Osteoblast (primary cell): Measurements from ENCODE around the gene RANBP17. TPM values are rescaled to one million over a fixed set of nuclear protein-coding genes. Genes with fewer than 3 reads are reported as not detected.

Source experiments
- DNase-seq: peaks from one replicate; pipeline ENCODE4 v3.0.0; 2011; ENCODE audit warnings: low spot score, mixed read lengths; ENCODE audit not compliant: insufficient read length; ENCODE audit errors: missing footprints
- H2AFZ ChIP-seq: 2 replicates; pipeline ENCODE4 v1.6.0; 2011; ENCODE audit warnings: mild to moderate bottlenecking, low read length
- H3K27ac ChIP-seq: 2 replicates; pipeline ENCODE4 v1.5.1; 2011; ENCODE audit warnings: mild to moderate bottlenecking, low read depth, low read length, moderate library complexity
- H3K27me3 ChIP-seq: 2 replicates; pipeline ENCODE4 v1.6.0; 2012; ENCODE audit warnings: mild to moderate bottlenecking, control low read depth, inconsistent platforms, low read length, moderate library complexity; ENCODE audit not compliant: insufficient read depth
- H3K36me3 ChIP-seq: 2 replicates; pipeline ENCODE4 v1.5.1; 2011; ENCODE audit warnings: mild to moderate bottlenecking, low read length, control low read depth, moderate library complexity; ENCODE audit not compliant: insufficient read depth
- H3K4me1 ChIP-seq: 2 replicates; pipeline ENCODE4 v1.5.1; 2011; ENCODE audit warnings: mild to moderate bottlenecking, low read length, control low read depth, moderate library complexity; ENCODE audit not compliant: insufficient read depth
- H3K4me2 ChIP-seq: 2 replicates; pipeline ENCODE4 v1.6.0; 2011; ENCODE audit warnings: mild to moderate bottlenecking, low read length; ENCODE audit not compliant: insufficient read depth
- H3K4me3 ChIP-seq: fragments of 200-600 bp; sonication (generic); 3 replicates; pipeline ENCODE4 v1.5.1; 2012; ENCODE audit warnings: mild to moderate bottlenecking, low read length, inconsistent platforms; ENCODE audit not compliant: insufficient read depth
- H3K79me2 ChIP-seq: 2 replicates; pipeline ENCODE4 v1.6.0; 2012; ENCODE audit warnings: mild to moderate bottlenecking, low read length, control low read depth, inconsistent platforms; ENCODE audit not compliant: insufficient read depth
- H3K9me3 ChIP-seq: 2 replicates; pipeline ENCODE4 v1.5.1; 2011; ENCODE audit warnings: low read depth, low read length, control low read depth
- H4K20me1 ChIP-seq: 2 replicates; pipeline ENCODE4 v1.6.0; 2012; ENCODE audit warnings: mild to moderate bottlenecking, low read length, control low read depth; ENCODE audit not compliant: insufficient read depth
- total RNA-seq: library from RNA; depleted of rRNA; stranded (reverse); fragments of >200 nt; gene quantifications from 2 replicates; pipeline ENCODE4 v1.2.3, GENCODE V29; 2012
- TF ChIP-seq, protein P1 (sequence below): IDR thresholded peaks from 2 replicates; pipeline ENCODE4 v1.5.1; 2011; ENCODE audit warnings: mild to moderate bottlenecking, low read depth, low read length, moderate library complexity; ENCODE audit errors: extremely low read depth

RANBP17 gene
- total RNA-seq, 1 donor = 4.0 TPM

DNA sequence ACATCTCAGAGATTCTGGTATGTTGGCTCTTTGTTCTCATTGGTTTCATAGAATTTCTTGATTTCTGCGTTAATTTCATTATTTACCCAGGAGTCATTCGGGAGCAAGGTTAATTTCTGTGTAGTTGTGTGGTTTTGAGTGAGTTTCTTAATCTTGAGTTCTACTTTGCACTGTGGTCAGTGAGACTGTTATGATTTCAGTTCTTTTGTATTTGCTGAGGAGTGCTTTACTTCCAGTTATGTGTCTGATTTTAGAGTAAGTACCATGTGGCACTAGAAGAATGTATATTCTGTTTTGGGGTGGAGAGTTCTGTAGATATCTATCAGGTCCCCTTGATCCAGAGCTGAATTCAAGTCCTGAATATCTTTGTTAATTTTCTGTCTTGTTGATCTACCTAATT, 12.2 kb downstream of the RANBP17 start:
- TF ChIP-seq, protein P1, sequence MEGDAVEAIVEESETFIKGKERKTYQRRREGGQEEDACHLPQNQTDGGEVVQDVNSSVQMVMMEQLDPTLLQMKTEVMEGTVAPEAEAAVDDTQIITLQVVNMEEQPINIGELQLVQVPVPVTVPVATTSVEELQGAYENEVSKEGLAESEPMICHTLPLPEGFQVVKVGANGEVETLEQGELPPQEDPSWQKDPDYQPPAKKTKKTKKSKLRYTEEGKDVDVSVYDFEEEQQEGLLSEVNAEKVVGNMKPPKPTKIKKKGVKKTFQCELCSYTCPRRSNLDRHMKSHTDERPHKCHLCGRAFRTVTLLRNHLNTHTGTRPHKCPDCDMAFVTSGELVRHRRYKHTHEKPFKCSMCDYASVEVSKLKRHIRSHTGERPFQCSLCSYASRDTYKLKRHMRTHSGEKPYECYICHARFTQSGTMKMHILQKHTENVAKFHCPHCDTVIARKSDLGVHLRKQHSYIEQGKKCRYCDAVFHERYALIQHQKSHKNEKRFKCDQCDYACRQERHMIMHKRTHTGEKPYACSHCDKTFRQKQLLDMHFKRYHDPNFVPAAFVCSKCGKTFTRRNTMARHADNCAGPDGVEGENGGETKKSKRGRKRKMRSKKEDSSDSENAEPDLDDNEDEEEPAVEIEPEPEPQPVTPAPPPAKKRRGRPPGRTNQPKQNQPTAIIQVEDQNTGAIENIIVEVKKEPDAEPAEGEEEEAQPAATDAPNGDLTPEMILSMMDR = no peak
- no peaks in the 10 kb centered on the region for H3K27me3 ChIP-seq
- no peaks in the 10 kb centered on the region for H3K4me1 ChIP-seq
- H3K9me3 ChIP-seq = no peaks in the 10 kb centered on the region
- peaks cover 3% of the 10 kb centered on the region for H4K20me1 ChIP-seq
- H2AFZ ChIP-seq = no peak overlapping the region
- H3K27ac ChIP-seq = no peak overlapping the region
- H3K79me2 ChIP-seq = peaks cover 28% of the 10 kb centered on the region
- H3K4me3 ChIP-seq = no peak overlapping the region
- H3K4me2 ChIP-seq = no peak overlapping the region
- no peaks in the 10 kb centered on the region for H3K36me3 ChIP-seq
- no peak for DNase-seq

GRCh38 chr5:170875811-170876210, 14.0 kb downstream of the RANBP17 start:
- Histone ChIP-seq H4K20me1 (peaks cover 3% of the 10 kb centered on the region), H3K9me3 (no peaks in the 10 kb centered on the region), H3K36me3 (no peaks in the 10 kb centered on the region), H3K79me2 (peaks cover 21% of the 10 kb centered on the region), H3K4me2 (no peak overlapping the region), H3K4me3 (no peak overlapping the region), H3K4me1 (no peaks in the 10 kb centered on the region), H3K27ac (no peak overlapping the region), H2AFZ (no peak overlapping the region), H3K27me3 (no peaks in the 10 kb centered on the region)
- DNase-seq = no peak
- TF ChIP-seq, protein P1 = no peak

- Histone ChIP-seq H3K9me3 (no peaks in the 10 kb centered on the region), H4K20me1 (peaks cover 3% of the 10 kb centered on the region), H3K36me3 (no peaks in the 10 kb centered on the region), H3K27me3 (no peaks in the 10 kb centered on the region), H3K4me2 (no peak overlapping the region), H3K79me2 (peaks cover 11% of the 10 kb centered on the region), H3K4me1 (no peaks in the 10 kb centered on the region), H3K27ac (no peak overlapping the region), H3K4me3 (no peak overlapping the region), H2AFZ (no peak overlapping the region)
- TF ChIP-seq, protein P1 = no peak
- peak; percentile 72 for DNase-seq
Observed at GRCh38 chr5:170880084-170880483, 18.3 kb downstream of the RANBP17 start.

DNA sequence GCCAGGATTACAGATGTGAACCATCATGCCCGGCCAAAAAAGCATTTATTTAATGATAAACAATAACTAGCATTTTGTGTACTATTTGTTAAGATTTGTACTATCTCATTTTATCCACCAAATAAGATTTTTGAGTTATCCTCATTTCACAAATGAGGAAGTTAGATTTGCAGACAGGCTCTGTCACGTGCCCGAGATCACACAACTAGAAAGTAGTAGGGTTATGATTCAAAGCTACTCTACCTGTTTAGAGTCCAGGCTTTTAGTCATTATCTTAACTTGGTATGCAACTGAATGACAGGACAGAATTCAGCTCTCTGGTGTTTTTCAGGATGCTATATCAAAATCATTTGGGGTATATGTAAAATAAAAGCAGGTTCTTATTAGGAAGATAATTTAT, 20.5 kb downstream of the RANBP17 start:
- H3K4me1 ChIP-seq = no peaks in the 10 kb centered on the region
- TF ChIP-seq, protein P1 = no peak
- no peaks in the 10 kb centered on the region for H3K27me3 ChIP-seq
- no peaks in the 10 kb centered on the region for H4K20me1 ChIP-seq
- no peaks in the 10 kb centered on the region for H3K79me2 ChIP-seq
- H3K9me3 ChIP-seq = no peaks in the 10 kb centered on the region
- DNase-seq = no peak
- no peaks in the 10 kb centered on the region for H3K36me3 ChIP-seq
- H3K4me3 ChIP-seq = no peak overlapping the region
- H2AFZ ChIP-seq = no peak overlapping the region
- no peak overlapping the region for H3K27ac ChIP-seq
- no peak overlapping the region for H3K4me2 ChIP-seq
